ENCODE data around the gene DOK7.

DOK7 gene

GRCh38 chr4:3492741-3493719 is 29.9 kb downstream of the DOK7 start:
- no peak overlapping the region for H3K27ac ChIP-seq (ENCODE audit: low read length)
- peaks cover 2% of the 10 kb centered on the region; the same call in 1 of the 2 replicates for H3K4me1 ChIP-seq (ENCODE audit: insufficient read depth, low read length)
- no peaks in the 10 kb centered on the region for H3K9me3 ChIP-seq (ENCODE audit: insufficient read depth, low read depth, low read length)
- no peaks in the 10 kb centered on the region for H3K36me3 ChIP-seq (ENCODE audit: insufficient read depth, low read depth, low read length)
- no peak overlapping the region for H3K9ac ChIP-seq (ENCODE audit: low read depth, low read length)
- peaks cover 100% of the 10 kb centered on the region for H3K27me3 ChIP-seq (ENCODE audit: insufficient read depth, low read length)
- no peak overlapping the region for H3K4me3 ChIP-seq (ENCODE audit: low read length)

GRCh38 chr4:3493720-3494461 is 30.8 kb downstream of the DOK7 start:
- no peak overlapping the region for H3K4me3 ChIP-seq (ENCODE audit: low read length)
- no peaks in the 10 kb centered on the region for H3K9me3 ChIP-seq (ENCODE audit: insufficient read depth, low read depth, low read length)
- peaks cover 100% of the 10 kb centered on the region for H3K27me3 ChIP-seq (ENCODE audit: insufficient read depth, low read length)
- H3K9ac ChIP-seq (ENCODE audit: low read depth, low read length) = no peak overlapping the region
- H3K36me3 ChIP-seq (ENCODE audit: insufficient read depth, low read depth, low read length) = no peaks in the 10 kb centered on the region
- no peak overlapping the region for H3K27ac ChIP-seq (ENCODE audit: low read length)
- peaks cover 2% of the 10 kb centered on the region; the same call in 1 of the 2 replicates for H3K4me1 ChIP-seq (ENCODE audit: insufficient read depth, low read length)

GRCh38 chr4:3494462-3494871 is 31.4 kb downstream of the DOK7 start:
- Histone ChIP-seq H3K4me3 (ENCODE audit: low read length) (no peak overlapping the region), H3K36me3 (ENCODE audit: insufficient read depth, low read depth, low read length) (no peaks in the 10 kb centered on the region), H3K9me3 (ENCODE audit: insufficient read depth, low read depth, low read length) (no peaks in the 10 kb centered on the region), H3K4me1 (ENCODE audit: insufficient read depth, low read length) (peaks cover 2% of the 10 kb centered on the region; the same call in 1 of the 2 replicates), H3K9ac (ENCODE audit: low read depth, low read length) (no peak overlapping the region), H3K27me3 (ENCODE audit: insufficient read depth, low read length) (peaks cover 100% of the 10 kb centered on the region), H3K27ac (ENCODE audit: low read length) (no peak overlapping the region)

GRCh38 chr4:3495204-3495975 is 32.3 kb downstream of the DOK7 start:
- Histone ChIP-seq H3K9me3 (ENCODE audit: insufficient read depth, low read depth, low read length) (no peaks in the 10 kb centered on the region), H3K36me3 (ENCODE audit: insufficient read depth, low read depth, low read length) (no peaks in the 10 kb centered on the region), H3K9ac (ENCODE audit: low read depth, low read length) (no peak overlapping the region), H3K4me3 (ENCODE audit: low read length) (no peak overlapping the region), H3K4me1 (ENCODE audit: insufficient read depth, low read length) (peaks cover 2% of the 10 kb centered on the region; the same call in 1 of the 2 replicates), H3K27me3 (ENCODE audit: insufficient read depth, low read length) (peaks cover 94% of the 10 kb centered on the region), H3K27ac (ENCODE audit: low read length) (no peak overlapping the region)

GRCh38 chr4:3496021-3496420 is 32.9 kb downstream of the DOK7 start:
- peaks cover 2% of the 10 kb centered on the region; the same call in 1 of the 2 replicates for H3K4me1 ChIP-seq (ENCODE audit: insufficient read depth, low read length)
- peaks cover 90% of the 10 kb centered on the region for H3K27me3 ChIP-seq (ENCODE audit: insufficient read depth, low read length)
- H3K9me3 ChIP-seq (ENCODE audit: insufficient read depth, low read depth, low read length) = no peaks in the 10 kb centered on the region
- no peak overlapping the region for H3K27ac ChIP-seq (ENCODE audit: low read length)
- H3K36me3 ChIP-seq (ENCODE audit: insufficient read depth, low read depth, low read length) = no peaks in the 10 kb centered on the region
- no peak overlapping the region for H3K4me3 ChIP-seq (ENCODE audit: low read length)
- H3K9ac ChIP-seq (ENCODE audit: low read depth, low read length) = no peak overlapping the region

- Histone ChIP-seq H3K9ac (ENCODE audit: low read depth, low read length) (no peak overlapping the region), H3K36me3 (ENCODE audit: insufficient read depth, low read depth, low read length) (no peaks in the 10 kb centered on the region), H3K4me1 (ENCODE audit: insufficient read depth, low read length) (peaks cover 2% of the 10 kb centered on the region; the same call in 1 of the 2 replicates), H3K27ac (ENCODE audit: low read length) (no peak overlapping the region), H3K9me3 (ENCODE audit: insufficient read depth, low read depth, low read length) (no peaks in the 10 kb centered on the region), H3K4me3 (ENCODE audit: low read length) (no peak overlapping the region), H3K27me3 (ENCODE audit: insufficient read depth, low read length) (peaks cover 80% of the 10 kb centered on the region)
These were observed 34.0 kb downstream of the DOK7 start for GRCh38 chr4:3497095-3497494.

- Histone ChIP-seq H3K9me3 (ENCODE audit: insufficient read depth, low read depth, low read length) (no peaks in the 10 kb centered on the region), H3K27me3 (ENCODE audit: insufficient read depth, low read length) (peaks cover 73% of the 10 kb centered on the region), H3K4me1 (ENCODE audit: insufficient read depth, low read length) (peaks cover 2% of the 10 kb centered on the region; the same call in 1 of the 2 replicates), H3K4me3 (ENCODE audit: low read length) (no peak overlapping the region), H3K9ac (ENCODE audit: low read depth, low read length) (no peak overlapping the region), H3K27ac (ENCODE audit: low read length) (no peak overlapping the region), H3K36me3 (ENCODE audit: insufficient read depth, low read depth, low read length) (no peaks in the 10 kb centered on the region)
These were observed 34.6 kb downstream of the DOK7 start for GRCh38 chr4:3497523-3498389.

- Histone ChIP-seq H3K9ac (ENCODE audit: low read depth, low read length) (no peak overlapping the region), H3K27me3 (ENCODE audit: insufficient read depth, low read length) (peaks cover 70% of the 10 kb centered on the region), H3K4me1 (ENCODE audit: insufficient read depth, low read length) (peaks cover 2% of the 10 kb centered on the region; the same call in 1 of the 2 replicates), H3K36me3 (ENCODE audit: insufficient read depth, low read depth, low read length) (0 out of 2 replicates have a peak, but pooled peaks cover 4% of the 10 kb centered on the region), H3K9me3 (ENCODE audit: insufficient read depth, low read depth, low read length) (no peaks in the 10 kb centered on the region), H3K4me3 (ENCODE audit: low read length) (no peak overlapping the region), H3K27ac (ENCODE audit: low read length) (no peak overlapping the region)
These were observed 35.3 kb downstream of the DOK7 start for GRCh38 chr4:3498407-3498806.

- Histone ChIP-seq H3K4me3 (ENCODE audit: low read length) (no peak overlapping the region), H3K9me3 (ENCODE audit: insufficient read depth, low read depth, low read length) (no peaks in the 10 kb centered on the region), H3K9ac (ENCODE audit: low read depth, low read length) (no peak overlapping the region), H3K4me1 (ENCODE audit: insufficient read depth, low read length) (peaks cover under 1% of the 10 kb centered on the region; the same call in 1 of the 2 replicates), H3K27me3 (ENCODE audit: insufficient read depth, low read length) (peaks cover 70% of the 10 kb centered on the region), H3K36me3 (ENCODE audit: insufficient read depth, low read depth, low read length) (0 out of 2 replicates have a peak, but pooled peaks cover 8% of the 10 kb centered on the region), H3K27ac (ENCODE audit: low read length) (no peak overlapping the region)
These were observed 35.9 kb downstream of the DOK7 start for GRCh38 chr4:3498901-3499510.

- H3K4me3 ChIP-seq (ENCODE audit: low read length) = no peak overlapping the region
- no peak overlapping the region for H3K27ac ChIP-seq (ENCODE audit: low read length)
- 0 out of 2 replicates have a peak, but pooled peaks cover 8% of the 10 kb centered on the region for H3K36me3 ChIP-seq (ENCODE audit: insufficient read depth, low read depth, low read length)
- H3K4me1 ChIP-seq (ENCODE audit: insufficient read depth, low read length) = no peaks in the 10 kb centered on the region
- H3K9me3 ChIP-seq (ENCODE audit: insufficient read depth, low read depth, low read length) = no peaks in the 10 kb centered on the region
- H3K27me3 ChIP-seq (ENCODE audit: insufficient read depth, low read length) = peaks cover 64% of the 10 kb centered on the region
- H3K9ac ChIP-seq (ENCODE audit: low read depth, low read length) = no peak overlapping the region
These were observed 36.6 kb downstream of the DOK7 start for GRCh38 chr4:3499710-3500109.
